ENCODE results near the gene CCDC86.

The CCDC86 gene

GRCh38 chr11:60854140-60854846 is 12.4 kb downstream of the CCDC86 start:
- DNase-seq: no peak

- DNase-seq: no peak
Observed at GRCh38 chr11:60854847-60855725, 13.2 kb downstream of the CCDC86 start.

- DNase-seq: no peak
Observed at GRCh38 chr11:60855726-60856633, 14.1 kb downstream of the CCDC86 start, which contains the start of gene PTGDR2. Gene PTGDR2, minus strand, starts transcription at chr11:60855950. Its CDS starts 2,228 bp downstream, at chr11:60853722.

- no peak for DNase-seq
Observed at GRCh38 chr11:60857378-60858232, 15.7 kb downstream of the CCDC86 start.

GRCh38 chr11:60858236-60858635 is 16.3 kb downstream of the CCDC86 start:
- no peak for DNase-seq

- no peak for DNase-seq
Observed at GRCh38 chr11:60858731-60859464, 17.0 kb downstream of the CCDC86 start.

GRCh38 chr11:60859616-60860250 is 17.8 kb downstream of the CCDC86 start:
- no peak for DNase-seq

- DNase-seq: no peak
Observed at GRCh38 chr11:60860943-60861342, 19.0 kb downstream of the CCDC86 start.

GRCh38 chr11:60862171-60862570 is 20.3 kb downstream of the CCDC86 start:
- no peak for DNase-seq

GRCh38 chr11:60863550-60864521 is 21.9 kb downstream of the CCDC86 start:
- no peak for DNase-seq

GRCh38 chr11:60864856-60865513 is 23.1 kb downstream of the CCDC86 start:
- DNase-seq: no peak

- DNase-seq: no peak
Observed at GRCh38 chr11:60866911-60867870, 25.3 kb downstream of the CCDC86 start, which contains the start of gene ZP1. Gene ZP1, plus strand, starts transcription at chr11:60867542. Its CDS starts 20 bp downstream, at chr11:60867562.

- DNase-seq: no peak
Observed at GRCh38 chr11:60867871-60868681, 26.2 kb downstream of the CCDC86 start.

- no peak for DNase-seq
Observed at GRCh38 chr11:60868682-60869450, 27.0 kb downstream of the CCDC86 start.

GRCh38 chr11:60869451-60869825 is 27.5 kb downstream of the CCDC86 start:
- DNase-seq: no peak

GRCh38 chr11:60870276-60870675 is 28.4 kb downstream of the CCDC86 start:
- DNase-seq: no peak

All from SIG-M5 (cell line).